Activated CD4-positive, alpha-beta T cell treated with anti-CD3 and anti-CD28 coated beads for 36 hours (primary cell): Measurements from ENCODE around the gene QDPR. TPM values are rescaled to one million over a fixed set of nuclear protein-coding genes. Genes with fewer than 3 reads are reported as not detected.
"Not testable (repeated sequence)": the region's sequence is repeated elsewhere in the genome, so short reads cannot be mapped to it uniquely, and the experiment has no call there.

ENCODE experiments used
- ATAC-seq: fragments of 200-7000 bp; cut with Tn5 transposase; one replicate; pipeline ENCODE4 v1.10.0; 2021; ENCODE audit warnings: mild to moderate bottlenecking, moderate library complexity
- CTCF ChIA-PET: fragments of 350-600 bp; sonication (Branson Sonifier 250); formaldehyde crosslinking; loops from one replicate; lab custom pipeline; 2021; ENCODE audit warnings: antibody characterized with exemption; lab: Charles Lee
- POLR2A ChIA-PET: fragments of 350-600 bp; sonication (Branson Sonifier 250); formaldehyde crosslinking; loops from one replicate; lab custom pipeline; 2021; ENCODE audit warnings: antibody characterized with exemption, inconsistent platforms; lab: Charles Lee
- DNase-seq: peaks from one replicate; pipeline ENCODE4 v3.0.0-alpha.2; 2020
- H3K27ac Mint-ChIP-seq: one replicate; pipeline ENCODE4 v1.8.0; 2021; ENCODE audit warnings: mixed read lengths
- H3K27me3 Mint-ChIP-seq: one replicate; pipeline ENCODE4 v1.8.0; 2021; ENCODE audit warnings: mixed read lengths
- H3K36me3 Mint-ChIP-seq: one replicate; pipeline ENCODE4 v1.8.0; 2021; ENCODE audit warnings: low read depth, mixed read lengths
- H3K4me1 Mint-ChIP-seq: one replicate; pipeline ENCODE4 v1.8.0; 2021; ENCODE audit warnings: mixed read lengths
- H3K4me3 Mint-ChIP-seq: one replicate; pipeline ENCODE4 v1.8.0; 2021; ENCODE audit warnings: mild to moderate bottlenecking, moderate library complexity, mixed read lengths
- H3K9me3 Mint-ChIP-seq: one replicate; pipeline ENCODE4 v1.8.0; 2021; ENCODE audit warnings: low read depth, mixed read lengths
- intact Hi-C, 2 experiments: fragments of 100-400 bp; cut with DNase I in 1 of 2; cut with micrococcal nuclease in 1 of 2; formaldehyde crosslinking; loops; one replicate each; pipeline versions ENCODE4 v1.14.2 to v1.15.1; 2022 to 2024; cut with DNase I, micrococcal nuclease
- total RNA-seq, 2 experiments: library from RNA; stranded (reverse); gene quantifications; one replicate each; pipeline ENCODE4 v1.2.3, GENCODE V29; 2021

The QDPR gene
- total RNA-seq, 2 experiments from 2014 or later = 34.5 to 34.6 TPM

- ATAC-seq = no peak
- H3K4me1 Mint-ChIP-seq = no peaks in the 10 kb centered on the region
- H3K27ac Mint-ChIP-seq = no peak overlapping the region
- CTCF ChIA-PET = interaction anchor here (0.6 to 0.9 kb wide), 3 partner anchors 11 to 89 kb away, joined by 3 read pairs; no protein-coding TSS in a partner anchor
- intact Hi-C loops = no loop called here
- no peaks in the 10 kb centered on the region for H3K9me3 Mint-ChIP-seq
- H3K36me3 Mint-ChIP-seq = no peaks in the 10 kb centered on the region
- H3K4me3 Mint-ChIP-seq = no peak overlapping the region
- H3K27me3 Mint-ChIP-seq = peaks cover 11% of the 10 kb centered on the region
- POLR2A ChIA-PET = no interaction called here
- DNase-seq = no peak
These were observed 34.8 kb upstream of the QDPR start for GRCh38 chr4:17546678-17547077.

GRCh38 chr4:17546222-17546621 is 34.3 kb upstream of the QDPR start:
- Mint-ChIP-seq H3K27ac (no peak overlapping the region), H3K4me1 (no peaks in the 10 kb centered on the region), H3K36me3 (no peaks in the 10 kb centered on the region), H3K27me3 (peaks cover 12% of the 10 kb centered on the region), H3K9me3 (no peaks in the 10 kb centered on the region), H3K4me3 (no peak overlapping the region)
- POLR2A ChIA-PET = no interaction called here
- DNase-seq (no peak), ATAC-seq (no peak)
- CTCF ChIA-PET = no interaction called here
- intact Hi-C loops = no loop called here

DNA sequence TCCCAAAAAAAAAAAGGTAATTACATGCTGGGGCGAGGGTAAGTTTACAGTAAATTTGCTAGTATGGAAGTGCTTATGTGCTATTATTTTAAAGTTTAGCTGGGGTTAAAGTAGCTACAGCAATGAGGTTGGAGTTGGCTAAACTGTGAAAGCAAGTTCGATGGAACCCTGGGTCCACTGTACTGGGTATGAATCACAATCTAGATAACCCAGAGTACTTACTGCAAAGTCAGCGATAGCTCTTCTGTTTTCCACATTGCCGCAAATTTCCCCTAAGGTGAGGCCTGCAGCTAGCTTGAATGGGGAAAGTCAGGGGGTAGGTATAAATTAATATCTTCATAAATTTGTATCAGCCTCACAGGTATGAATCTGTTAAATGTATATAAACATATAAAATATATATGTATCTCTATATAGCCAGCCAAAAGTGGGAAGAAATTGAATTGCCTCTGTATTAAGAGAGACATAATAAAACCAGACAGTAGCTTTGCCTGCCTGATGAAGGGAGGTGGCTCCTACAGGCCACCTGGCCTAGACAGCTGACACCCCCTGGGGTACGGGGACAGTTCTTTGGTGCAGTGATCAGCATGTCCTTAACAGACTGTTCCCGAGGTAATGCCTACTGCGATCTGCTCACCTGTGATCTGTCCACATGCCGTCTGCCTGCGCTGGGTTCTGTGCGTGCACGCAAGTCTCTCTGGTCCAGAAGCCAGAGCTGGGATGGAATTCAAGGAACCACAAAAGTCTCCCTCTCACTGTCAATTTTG is 33.7 kb upstream of the QDPR start:
- Mint-ChIP-seq H3K4me3 (no peak overlapping the region), H3K4me1 (no peaks in the 10 kb centered on the region), H3K36me3 (no peaks in the 10 kb centered on the region), H3K9me3 (no peaks in the 10 kb centered on the region), H3K27ac (no peak overlapping the region), H3K27me3 (peaks cover 13% of the 10 kb centered on the region)
- ChIA-PET CTCF (interaction anchor here (1.3 kb wide), 1 partner anchor 27 kb away, joined by 5 read pairs; no protein-coding TSS in a partner anchor), POLR2A (no interaction called here)
- ATAC-seq (no peak), DNase-seq (no peak)
- intact Hi-C loops = no loop called here

DNA sequence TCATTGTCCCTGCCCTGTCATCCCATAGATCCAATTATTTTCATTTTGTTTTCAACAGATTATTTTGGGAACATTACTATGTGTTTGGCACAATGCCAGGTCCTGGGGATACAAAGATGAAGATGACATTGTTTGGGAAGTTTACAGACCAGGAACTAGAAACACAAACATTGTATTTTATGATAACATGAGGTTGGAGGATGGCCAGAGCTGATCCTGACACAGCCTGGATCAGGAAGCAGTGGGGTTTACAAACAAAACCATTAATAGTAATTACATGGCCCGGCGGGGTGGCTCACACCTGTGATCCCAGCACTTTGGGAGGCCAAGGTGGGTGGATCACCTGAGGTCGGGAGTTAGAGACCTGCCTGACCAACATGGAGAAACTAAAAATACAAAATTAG is 32.9 kb upstream of the QDPR start:
- Mint-ChIP-seq H3K27me3 (peaks cover 15% of the 10 kb centered on the region), H3K27ac (no peak overlapping the region), H3K36me3 (no peaks in the 10 kb centered on the region), H3K9me3 (no peaks in the 10 kb centered on the region), H3K4me1 (no peaks in the 10 kb centered on the region), H3K4me3 (no peak overlapping the region)
- ChIA-PET CTCF (interaction anchor here (1.3 kb wide), 1 partner anchor 28 kb away, joined by 5 read pairs; no protein-coding TSS in a partner anchor), POLR2A (no interaction called here)
- intact Hi-C loops = no loop called here
- DNase-seq (no peak), ATAC-seq (no peak)

DNA sequence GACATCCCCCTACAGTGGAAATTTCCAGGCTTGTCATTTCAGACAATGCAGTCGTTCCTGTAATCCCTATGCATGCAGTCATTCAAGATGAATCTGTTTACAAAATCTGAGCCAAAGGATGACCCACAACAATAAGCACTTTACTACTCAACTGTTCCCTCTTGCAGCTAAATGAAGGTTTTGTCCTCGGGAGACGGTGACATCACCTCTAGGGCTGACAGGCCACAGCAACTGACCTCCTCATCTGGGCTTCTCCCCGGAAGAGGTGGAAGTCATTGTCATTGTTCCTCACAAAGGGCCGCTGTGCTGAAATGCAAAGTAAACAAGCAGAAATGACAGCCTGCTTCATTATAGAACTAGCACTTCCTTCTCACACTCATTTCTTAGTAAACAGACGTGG is 32.3 kb upstream of the QDPR start:
- Mint-ChIP-seq H3K4me3 (no peak overlapping the region), H3K4me1 (no peaks in the 10 kb centered on the region), H3K27me3 (peaks cover 15% of the 10 kb centered on the region), H3K9me3 (no peaks in the 10 kb centered on the region), H3K36me3 (no peaks in the 10 kb centered on the region), H3K27ac (no peak overlapping the region)
- ChIA-PET CTCF (interaction anchor here (1.3 kb wide), 1 partner anchor 29 kb away, joined by 5 read pairs; no protein-coding TSS in a partner anchor), POLR2A (no interaction called here)
- no peak for ATAC-seq
- DNase-seq = no peak
- intact Hi-C loops = no loop called here

DNA sequence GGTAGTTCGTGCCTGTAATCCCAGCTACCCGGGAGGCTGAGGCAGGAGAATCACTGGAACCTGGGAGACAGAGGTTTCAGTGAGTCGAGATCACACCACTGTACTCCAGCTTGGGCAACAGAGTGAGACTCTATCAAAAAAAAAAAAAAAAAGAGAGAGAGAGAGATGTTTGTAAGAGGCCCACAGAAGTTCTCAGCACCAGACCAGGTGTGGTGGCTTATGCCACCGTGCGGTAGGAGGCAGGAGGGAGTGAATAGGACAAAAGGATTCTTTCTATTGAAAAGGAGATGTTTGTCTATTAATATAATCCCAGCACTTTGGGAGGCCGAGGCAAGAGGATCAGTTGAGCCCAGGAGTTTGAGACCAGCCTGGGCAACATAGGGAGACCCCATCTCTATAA is 25.2 kb upstream of the QDPR start:
- H3K27ac Mint-ChIP-seq, H3K4me3 Mint-ChIP-seq, H3K36me3 Mint-ChIP-seq, CTCF ChIA-PET, H3K4me1 Mint-ChIP-seq, ATAC-seq, H3K27me3 Mint-ChIP-seq, intact Hi-C loops, DNase-seq, H3K9me3 Mint-ChIP-seq: not testable (repeated sequence)
- POLR2A ChIA-PET = interaction anchor here (0.7 kb wide), 1 partner anchor 22 kb away, joined by 3 read pairs; no protein-coding TSS in a partner anchor

DNA sequence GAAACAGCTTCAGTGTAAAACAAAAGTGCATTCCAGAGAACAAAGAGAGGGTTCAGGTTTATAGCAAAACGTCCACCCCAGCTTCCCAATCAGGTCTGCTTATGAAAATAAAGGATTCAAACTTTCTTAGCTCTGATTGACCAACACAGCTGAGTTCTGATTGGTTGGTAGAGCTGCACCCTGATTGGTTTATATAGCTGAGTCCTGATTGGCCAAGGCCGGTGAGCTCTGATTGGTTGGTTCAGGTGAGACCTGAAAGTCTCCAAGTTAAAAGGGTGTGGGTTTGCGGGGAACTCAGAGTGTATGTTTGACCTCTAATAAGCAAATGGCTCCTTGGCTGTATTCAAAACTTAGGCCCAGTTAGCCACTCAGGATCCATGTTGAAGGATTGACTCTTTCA is 24.0 kb upstream of the QDPR start:
- H3K27me3 Mint-ChIP-seq = peaks cover 4% of the 10 kb centered on the region
- ATAC-seq (peak; percentile 57), DNase-seq (peak; percentile 27)
- H3K36me3 Mint-ChIP-seq = no peaks in the 10 kb centered on the region
- peaks cover 2% of the 10 kb centered on the region for H3K4me1 Mint-ChIP-seq
- H3K9me3 Mint-ChIP-seq = no peaks in the 10 kb centered on the region
- intact Hi-C loops = no loop called here
- no peak overlapping the region for H3K4me3 Mint-ChIP-seq
- ChIA-PET POLR2A (interaction anchor here (0.6 kb wide), 1 partner anchor 42 kb away, joined by 4 read pairs; no protein-coding TSS in a partner anchor), CTCF (interaction anchor here (0.5 to 1.0 kb wide), 4 partner anchors 11 to 269 kb away, joined by 3 to 4 read pairs (median 3); no protein-coding TSS in a partner anchor)
- H3K27ac Mint-ChIP-seq = no peak overlapping the region

DNA sequence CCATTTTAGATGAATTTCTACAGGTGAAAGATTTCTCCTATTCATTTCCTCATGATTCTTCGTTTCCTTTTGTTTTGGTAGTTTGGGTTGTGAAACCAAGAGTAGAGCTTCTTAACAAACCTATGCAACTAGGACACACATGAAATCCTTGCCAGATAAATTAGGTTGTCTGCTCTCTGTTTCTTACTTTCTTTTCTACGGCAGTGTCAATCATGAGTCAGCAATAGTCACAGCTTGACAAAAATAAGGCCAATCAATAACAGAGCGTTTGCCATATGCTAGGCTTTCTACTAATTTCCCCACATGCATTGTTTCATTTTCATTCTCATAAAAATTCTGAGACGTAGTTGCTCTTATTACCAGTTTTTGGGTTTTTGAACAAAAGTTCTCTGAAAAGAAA is 23.4 kb upstream of the QDPR start:
- Mint-ChIP-seq H3K4me1 (peaks cover 2% of the 10 kb centered on the region), H3K36me3 (no peaks in the 10 kb centered on the region), H3K27me3 (peaks cover 4% of the 10 kb centered on the region), H3K27ac (no peak overlapping the region), H3K9me3 (no peaks in the 10 kb centered on the region), H3K4me3 (no peak overlapping the region)
- DNase-seq (no peak), ATAC-seq (no peak)
- intact Hi-C loops = no loop called here
- ChIA-PET CTCF (interaction anchor here (0.6 to 1.0 kb wide), 4 partner anchors 12 to 269 kb away, joined by 3 to 4 read pairs (median 3); no protein-coding TSS in a partner anchor), POLR2A (interaction anchor here (0.6 kb wide), 1 partner anchor 43 kb away, joined by 4 read pairs; no protein-coding TSS in a partner anchor)

- ChIA-PET CTCF (interaction anchor here (0.6 to 1.0 kb wide), 2 partner anchors 22 to 63 kb away, joined by 3 read pairs; no protein-coding TSS in a partner anchor), POLR2A (interaction anchor here (0.7 kb wide), 1 partner anchor 523 kb away, joined by 3 read pairs; no protein-coding TSS in a partner anchor)
- peaks cover 2% of the 10 kb centered on the region for H3K27me3 Mint-ChIP-seq
- H3K4me3 Mint-ChIP-seq = no peak overlapping the region
- no peak for DNase-seq
- H3K27ac Mint-ChIP-seq = no peak overlapping the region
- no peak for ATAC-seq
- intact Hi-C loops = no loop called here
- H3K4me1 Mint-ChIP-seq = peaks cover 2% of the 10 kb centered on the region
- no peaks in the 10 kb centered on the region for H3K9me3 Mint-ChIP-seq
- H3K36me3 Mint-ChIP-seq = no peaks in the 10 kb centered on the region
These were observed 22.8 kb upstream of the QDPR start for GRCh38 chr4:17534705-17535104.

DNA sequence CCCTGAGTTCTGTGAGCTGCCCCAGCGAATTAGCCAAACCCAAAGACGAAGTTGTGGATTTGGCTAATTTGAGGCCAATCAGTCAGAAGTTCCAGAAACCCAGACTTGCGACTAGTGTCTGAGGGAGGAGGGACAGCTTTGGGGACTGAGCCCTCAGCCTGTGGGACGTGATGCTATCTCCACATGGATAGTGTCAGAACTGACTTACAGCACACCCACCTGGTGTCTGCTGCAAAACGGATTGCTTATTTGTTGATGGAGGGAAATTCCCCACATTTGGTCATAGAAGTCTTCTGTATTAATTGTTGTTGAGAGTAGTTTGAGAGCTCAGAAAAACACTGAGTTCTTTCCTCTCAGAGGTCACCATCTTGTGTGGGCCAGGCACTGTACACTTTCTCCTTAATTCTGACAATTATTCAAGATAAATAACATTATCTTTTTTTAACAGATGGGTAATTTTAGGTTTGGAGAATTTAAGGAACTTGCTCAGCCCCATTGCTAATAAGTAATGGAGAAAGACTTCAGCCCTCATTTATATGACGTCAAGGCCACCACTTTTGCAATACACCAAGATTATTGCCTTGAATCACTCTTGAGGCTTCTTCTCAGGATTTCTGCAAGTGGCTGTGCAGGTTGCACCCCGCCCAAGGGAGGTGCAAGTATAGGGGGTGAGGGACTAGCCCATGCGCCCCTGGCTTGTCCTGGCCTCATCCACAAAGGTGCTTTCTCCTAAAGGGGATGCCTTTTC is 19.8 kb upstream of the QDPR start:
- Mint-ChIP-seq H3K27me3 (peaks cover 14% of the 10 kb centered on the region), H3K9me3 (no peaks in the 10 kb centered on the region), H3K27ac (no peak overlapping the region), H3K4me3 (no peak overlapping the region), H3K36me3 (no peaks in the 10 kb centered on the region), H3K4me1 (peaks cover 2% of the 10 kb centered on the region)
- ChIA-PET CTCF (interaction anchor here (1.6 kb wide), 1 partner anchor 17 kb away, joined by 5 read pairs; no protein-coding TSS in a partner anchor), POLR2A (no interaction called here)
- no peak for DNase-seq
- ATAC-seq = no peak
- intact Hi-C loops = no loop called here

DNA sequence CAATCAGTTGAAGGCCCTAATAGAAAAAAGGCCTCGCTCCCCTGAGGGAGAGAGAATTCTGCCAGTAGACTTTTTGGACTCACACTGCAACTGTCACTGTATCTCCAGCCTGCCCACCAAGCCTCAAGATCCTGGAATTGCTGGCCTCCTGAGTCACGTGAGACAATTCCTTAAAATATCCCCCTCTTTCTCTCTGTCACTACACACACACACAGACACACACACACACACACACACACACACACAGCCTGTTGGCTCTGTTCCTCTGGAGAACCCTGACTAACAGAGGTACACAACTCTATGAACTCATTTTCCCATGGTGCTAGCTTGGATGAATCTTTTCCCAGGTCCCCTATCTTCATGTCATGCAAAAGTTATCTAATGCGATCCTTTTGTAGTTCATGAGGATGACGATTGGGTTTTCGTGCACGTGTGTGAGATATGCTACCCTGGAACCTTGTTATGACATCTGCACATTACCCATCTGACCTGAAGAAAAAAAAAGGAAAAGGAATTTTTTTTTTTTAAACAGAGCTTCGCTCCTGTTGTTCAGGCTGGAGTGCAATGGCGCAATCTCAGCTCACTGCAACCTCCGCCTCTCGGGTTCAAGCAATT is 16.8 kb upstream of the QDPR start:
- no peaks in the 10 kb centered on the region for H3K9me3 Mint-ChIP-seq
- no peaks in the 10 kb centered on the region for H3K36me3 Mint-ChIP-seq
- no peak overlapping the region for H3K27ac Mint-ChIP-seq
- intact Hi-C loops = no loop called here
- ATAC-seq = no peak
- POLR2A ChIA-PET = no interaction called here
- DNase-seq = no peak
- H3K27me3 Mint-ChIP-seq = peaks cover 17% of the 10 kb centered on the region
- CTCF ChIA-PET = no interaction called here
- H3K4me1 Mint-ChIP-seq = no peaks in the 10 kb centered on the region
- H3K4me3 Mint-ChIP-seq = no peak overlapping the region
